HG02870 (cell line): ENCODE results near the gene KANK3.
A peak's percentile ranks its signal among the peaks of the same experiment; 100 is the strongest.
"Not testable (repeated sequence)": the region's sequence is repeated elsewhere in the genome, so short reads cannot be mapped to it uniquely, and the experiment has no call there.

Experiments used
- ATAC-seq: cut with Tn5 transposase; IDR thresholded peaks from one replicate; pipeline ENCODE4 v1.9.1; 2021; ENCODE audit warnings: mild to moderate bottlenecking, moderate library complexity; ENCODE audit not compliant: unreplicated experiment

Gene KANK3

DNA sequence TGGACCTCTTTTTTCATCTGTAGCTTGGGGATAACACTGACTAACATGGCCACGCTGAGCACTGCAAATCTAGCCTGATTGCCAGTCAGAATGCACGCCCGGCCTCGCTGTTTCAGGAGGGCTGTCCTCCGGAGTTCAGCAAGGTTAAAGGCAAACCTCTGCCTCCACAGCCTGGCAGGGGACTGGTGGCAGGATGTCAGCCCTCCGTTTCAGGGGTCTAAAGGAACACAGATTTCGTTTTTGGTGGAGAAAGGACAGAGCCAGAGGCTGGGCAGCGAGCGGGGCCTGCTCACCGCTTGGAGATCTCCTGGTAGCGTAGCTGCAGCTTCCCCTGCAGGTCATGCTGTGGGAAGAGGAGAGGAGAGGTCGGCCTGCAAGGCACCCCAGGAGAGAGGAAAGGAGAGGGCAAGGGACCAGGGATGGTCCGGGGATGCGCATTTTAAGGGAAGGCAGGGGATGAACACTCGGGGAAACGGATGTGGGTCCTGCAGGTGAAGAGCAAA, 22.4 kb downstream of the KANK3 start:
- peak; percentile 27 for ATAC-seq

DNA sequence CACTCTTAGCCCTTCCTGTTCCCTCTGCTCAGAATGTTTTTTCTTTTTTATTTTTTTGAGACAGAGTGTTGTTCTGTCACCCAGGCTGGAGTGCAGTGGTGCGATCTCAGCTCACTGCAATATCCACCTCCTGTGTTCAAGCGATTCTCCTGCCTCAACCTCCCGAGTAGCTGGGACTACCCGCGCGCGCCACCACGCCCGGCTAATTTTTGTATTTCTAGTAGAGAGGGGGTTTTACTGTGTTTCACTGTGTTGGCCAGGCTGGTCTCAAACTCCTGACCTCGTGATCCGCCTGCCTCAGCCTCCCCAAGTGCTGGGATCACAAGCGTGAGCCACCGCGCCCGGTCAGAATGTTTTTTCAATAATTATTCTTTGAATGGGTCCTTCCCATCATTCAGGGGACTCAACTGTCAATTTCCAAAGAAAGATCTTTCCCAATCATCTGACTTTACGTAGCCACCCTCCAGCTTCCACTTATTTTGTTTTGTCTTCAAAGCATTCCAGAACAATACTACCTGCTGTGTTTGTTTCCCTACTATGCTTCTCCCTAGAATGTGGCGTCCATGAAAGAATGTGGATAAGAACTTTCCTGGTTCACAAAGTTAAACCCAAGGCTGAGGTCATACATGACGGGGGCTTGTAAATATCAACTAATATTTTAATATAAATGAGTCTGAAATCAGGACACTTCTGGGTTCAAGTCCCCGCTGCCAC, 23.1 kb downstream of the KANK3 start:
- no peak for ATAC-seq

DNA sequence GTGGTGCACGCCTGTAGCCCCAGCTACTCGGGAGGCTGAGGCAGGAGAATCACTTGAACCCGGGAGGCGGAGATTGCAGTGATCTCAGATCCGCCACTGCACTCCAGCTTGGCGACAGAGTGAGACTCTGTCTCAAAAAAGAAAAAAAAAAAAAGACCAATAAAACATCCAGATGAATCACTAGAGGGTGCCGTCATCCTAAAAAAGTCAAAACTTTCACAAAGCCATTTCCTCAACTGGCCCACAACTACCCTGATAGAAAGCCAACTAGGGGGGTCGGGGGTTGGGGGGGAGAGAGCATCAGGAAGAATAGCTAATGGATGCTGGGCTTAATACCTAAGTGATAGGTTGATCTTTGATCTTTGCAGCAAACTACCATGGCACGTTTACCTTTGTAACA, 24.2 kb downstream of the KANK3 start:
- not testable (repeated sequence) for ATAC-seq

DNA sequence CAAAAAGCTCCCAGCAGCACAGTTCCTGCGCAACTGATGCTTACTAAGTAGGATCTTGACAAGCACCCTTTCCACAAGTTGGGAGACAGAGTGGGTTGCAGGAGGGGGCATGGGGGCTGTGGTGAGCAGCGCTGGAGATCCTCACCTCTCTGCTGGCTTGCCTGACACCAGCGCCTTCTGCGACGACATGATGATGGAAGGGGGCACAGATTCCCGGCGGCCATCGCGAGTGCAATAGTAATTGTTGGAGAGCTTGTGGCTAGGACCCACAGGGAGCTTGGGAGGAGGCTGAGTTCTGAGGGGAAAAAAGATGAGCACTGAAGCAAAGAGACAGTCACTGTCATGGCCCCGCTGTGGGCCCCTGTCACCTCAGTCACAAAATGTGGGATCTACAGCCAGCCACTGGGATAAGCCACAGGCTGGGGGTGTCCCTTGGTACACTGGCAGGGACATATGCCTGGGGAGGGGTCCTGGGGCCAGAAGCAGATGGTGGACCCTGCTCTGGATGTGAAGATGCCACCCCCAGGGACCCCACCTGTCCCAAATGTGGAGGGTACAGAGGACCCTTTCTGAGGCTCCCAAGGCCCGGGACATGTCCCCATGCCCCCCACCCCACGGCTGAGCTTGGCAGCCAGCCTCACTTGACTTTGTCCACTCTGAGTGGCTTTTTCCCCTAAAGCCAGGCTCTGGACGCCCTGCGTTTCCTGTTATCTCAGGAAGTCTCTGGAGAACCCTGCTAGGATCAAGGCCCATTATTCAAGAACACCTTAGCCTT, 26.5 kb downstream of the KANK3 start:
- no peak for ATAC-seq

DNA sequence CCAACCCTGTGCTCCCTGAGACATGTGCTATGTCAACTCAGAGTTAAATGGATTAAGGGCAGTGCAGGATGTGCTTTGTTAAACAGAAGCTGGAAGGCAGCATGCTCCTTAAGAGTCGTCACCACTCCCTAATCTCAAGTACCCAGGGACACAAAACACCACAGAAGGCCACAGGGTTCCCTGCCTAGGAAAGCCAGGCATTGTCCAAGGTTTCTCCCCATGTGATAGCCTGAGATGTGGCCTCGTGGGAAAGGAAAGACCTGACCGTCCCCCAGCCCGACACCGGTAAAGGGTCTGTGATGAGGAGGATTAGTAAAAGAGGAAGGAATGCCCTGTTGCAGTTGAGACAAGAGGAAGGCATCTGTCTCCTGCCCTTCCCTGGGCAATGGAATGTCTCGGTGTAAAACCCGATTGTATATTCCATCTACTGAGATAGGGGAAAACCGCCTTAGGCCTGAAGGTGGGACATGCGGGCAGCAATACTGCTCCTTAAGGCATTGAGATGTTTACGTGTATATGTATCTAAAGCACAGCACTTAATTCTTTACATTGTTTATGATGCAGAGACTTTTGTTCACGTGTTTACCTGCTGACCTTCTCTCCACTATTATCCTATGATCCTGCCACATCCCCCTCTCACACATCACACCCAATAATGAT, 28.0 kb downstream of the KANK3 start:
- ATAC-seq, result not testable (repeated sequence)

DNA sequence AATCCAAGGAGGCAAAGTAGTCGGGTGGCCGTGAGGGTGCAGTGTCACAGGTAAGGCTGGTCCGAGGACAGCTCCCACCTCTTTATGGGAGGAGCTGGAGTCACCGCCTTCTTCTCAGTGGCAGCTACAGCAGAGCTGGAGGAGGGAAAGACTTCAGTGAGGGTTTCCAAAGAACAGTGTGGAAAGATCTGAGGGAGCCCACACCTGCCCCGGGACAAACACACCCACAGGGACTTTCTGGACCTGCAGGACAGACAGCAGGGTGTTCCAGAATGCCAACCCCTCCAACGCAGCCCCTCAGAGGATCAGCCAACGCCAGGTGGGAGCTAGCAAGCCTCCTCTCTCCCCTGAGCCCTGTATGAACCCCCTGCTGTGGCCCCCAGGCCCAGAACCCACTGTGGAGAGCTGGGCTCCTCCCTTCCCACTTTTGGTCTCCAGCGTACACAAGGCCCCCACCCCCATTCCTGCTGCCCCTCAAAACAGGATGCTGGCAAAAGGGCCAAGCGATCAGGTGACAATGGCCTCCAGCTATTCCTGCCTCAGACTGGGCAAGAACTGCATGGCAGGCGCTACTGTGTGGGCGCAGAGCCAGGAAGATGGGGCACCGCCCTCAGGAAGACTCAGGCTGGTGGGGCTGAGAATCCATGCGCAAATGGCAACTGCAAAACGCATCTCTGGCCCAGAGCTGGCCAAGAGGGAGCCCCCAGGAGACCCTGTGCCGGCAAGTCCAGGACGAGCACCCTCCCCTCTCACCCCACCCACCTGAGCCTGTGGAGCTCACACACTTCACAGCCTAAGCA, 31.4 kb downstream of the KANK3 start:
- ATAC-seq, result no peak

DNA sequence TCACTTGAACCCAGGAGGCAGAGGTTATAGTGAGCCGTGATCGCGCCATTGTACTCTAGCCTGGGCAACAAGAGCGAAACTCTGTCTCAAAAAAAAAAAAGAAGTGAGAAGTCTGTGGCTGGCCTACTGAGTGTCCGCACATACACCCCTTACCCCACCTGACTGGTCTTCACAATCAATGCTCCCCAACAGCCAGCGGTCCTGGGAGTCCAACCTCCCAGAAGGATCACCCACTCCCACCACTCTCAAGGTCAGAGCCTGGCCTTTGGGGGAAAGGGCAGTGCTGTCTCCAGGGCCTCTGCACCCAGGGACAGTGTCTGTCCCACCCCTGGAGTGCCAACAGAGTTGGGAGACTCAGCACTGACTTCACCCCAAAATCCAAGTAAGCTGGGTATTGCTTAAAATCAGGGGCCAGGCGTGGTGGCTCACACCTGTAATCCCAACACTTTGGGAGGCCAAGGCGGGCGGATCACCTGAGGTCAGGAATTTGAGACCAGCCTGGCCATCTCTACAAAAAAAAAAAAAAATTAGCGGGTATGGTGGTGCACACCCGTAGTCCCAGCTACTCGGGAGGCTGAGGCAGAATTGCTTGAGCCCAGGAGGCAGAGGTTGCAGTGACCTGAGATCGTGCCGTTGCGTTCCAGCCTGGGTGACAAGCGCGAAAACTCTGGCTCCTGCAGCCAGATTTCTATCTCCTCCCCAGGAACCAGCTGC, 32.6 kb downstream of the KANK3 start:
- no peak for ATAC-seq

DNA sequence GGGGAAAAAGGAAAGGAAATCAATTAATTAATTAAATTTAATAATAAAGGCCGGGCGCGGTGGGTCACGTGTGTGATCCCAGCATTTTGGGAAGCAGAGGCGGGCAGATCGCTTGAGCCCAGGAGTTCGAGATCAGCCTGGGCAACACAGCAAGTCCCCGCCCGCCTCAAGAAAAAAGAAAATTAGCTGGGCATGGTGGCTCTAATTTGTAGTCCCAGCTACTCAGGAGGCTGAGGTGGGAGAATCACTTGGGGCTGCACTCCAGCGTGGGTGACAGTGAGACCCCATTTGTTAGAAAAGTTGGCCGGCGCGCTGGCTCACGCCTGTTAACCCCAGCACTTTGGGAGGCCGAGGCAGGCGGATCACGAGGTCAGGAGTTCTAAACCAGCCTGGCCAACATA, 34.2 kb downstream of the KANK3 start:
- ATAC-seq, result no peak

DNA sequence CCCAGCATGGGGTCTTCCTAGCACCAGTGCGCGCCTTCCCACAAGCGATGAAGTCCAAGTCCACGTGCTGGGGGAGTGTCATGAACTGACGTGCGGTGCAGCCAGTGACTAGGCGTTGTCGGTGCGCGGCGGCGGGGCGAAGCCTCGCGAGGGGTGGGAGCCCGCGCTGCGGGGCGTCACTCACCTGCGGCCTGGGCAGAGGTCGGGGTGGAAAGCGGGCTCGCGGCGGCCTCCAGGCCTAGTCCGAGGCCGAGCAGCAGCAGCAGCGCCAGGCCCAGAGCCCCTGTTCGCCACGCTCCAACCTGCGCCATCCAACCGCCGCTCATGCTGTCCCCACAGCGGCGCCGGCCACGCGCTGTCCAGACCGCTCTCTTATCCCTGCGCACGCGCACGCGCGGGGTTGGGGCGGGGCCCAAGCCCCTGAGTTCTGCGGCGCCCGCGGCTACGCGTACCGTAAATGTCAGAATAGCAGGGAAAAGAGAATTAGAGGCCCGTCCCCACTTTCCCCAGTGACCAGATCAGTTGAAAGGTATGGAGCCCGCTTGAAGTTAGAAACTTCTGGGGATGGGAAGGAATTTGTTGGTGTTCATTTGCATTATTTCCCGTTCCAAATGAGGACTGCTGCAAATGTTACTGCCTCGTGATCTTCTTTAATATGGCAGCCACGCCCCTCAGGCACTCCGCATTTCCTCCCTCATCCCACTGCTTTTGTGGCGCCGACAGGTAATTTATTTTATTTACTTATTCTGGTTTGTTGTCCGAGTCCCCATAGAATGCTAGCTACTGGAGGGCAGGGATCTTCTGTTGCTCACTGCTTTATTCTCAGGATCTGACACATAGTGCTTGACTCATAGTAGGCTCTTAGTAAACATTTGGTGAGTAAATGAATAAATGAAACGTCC, 34.8 kb downstream of the KANK3 start, which contains the start of gene CD320:
TSS of gene CD320 (minus strand) at position 394 of the 902 bp plus-strand sequence. CDS start at position 326, 68 bp downstream.
- ATAC-seq, result peak; percentile 76

DNA sequence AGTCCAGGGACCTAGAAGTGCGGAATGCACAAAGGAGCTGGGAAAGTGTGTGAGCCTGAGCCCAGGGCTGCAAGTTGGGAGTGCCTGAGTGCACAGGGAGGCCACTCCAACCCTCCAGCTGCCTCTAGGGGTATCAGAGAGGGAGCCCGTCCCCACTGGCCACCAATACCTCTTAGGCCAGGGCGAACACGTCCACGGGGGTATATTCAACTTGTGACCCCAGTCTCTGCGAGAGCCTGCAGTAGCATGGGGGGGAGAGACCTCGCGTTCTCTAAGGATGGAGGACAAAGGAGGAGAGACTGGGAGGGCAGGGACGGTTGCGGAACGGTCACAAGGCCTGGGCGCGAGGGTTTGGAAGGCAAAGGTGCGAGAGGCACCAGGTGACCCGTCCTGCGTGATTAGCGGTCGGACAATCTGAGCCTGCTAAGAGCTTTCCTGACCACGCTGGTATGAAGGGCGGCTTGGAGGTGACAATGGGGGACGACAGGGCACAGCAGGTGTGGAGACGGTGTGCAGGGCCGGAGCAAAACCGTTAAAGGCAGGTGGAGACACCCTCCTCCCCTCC, 35.6 kb downstream of the KANK3 start:
- no peak for ATAC-seq

DNA sequence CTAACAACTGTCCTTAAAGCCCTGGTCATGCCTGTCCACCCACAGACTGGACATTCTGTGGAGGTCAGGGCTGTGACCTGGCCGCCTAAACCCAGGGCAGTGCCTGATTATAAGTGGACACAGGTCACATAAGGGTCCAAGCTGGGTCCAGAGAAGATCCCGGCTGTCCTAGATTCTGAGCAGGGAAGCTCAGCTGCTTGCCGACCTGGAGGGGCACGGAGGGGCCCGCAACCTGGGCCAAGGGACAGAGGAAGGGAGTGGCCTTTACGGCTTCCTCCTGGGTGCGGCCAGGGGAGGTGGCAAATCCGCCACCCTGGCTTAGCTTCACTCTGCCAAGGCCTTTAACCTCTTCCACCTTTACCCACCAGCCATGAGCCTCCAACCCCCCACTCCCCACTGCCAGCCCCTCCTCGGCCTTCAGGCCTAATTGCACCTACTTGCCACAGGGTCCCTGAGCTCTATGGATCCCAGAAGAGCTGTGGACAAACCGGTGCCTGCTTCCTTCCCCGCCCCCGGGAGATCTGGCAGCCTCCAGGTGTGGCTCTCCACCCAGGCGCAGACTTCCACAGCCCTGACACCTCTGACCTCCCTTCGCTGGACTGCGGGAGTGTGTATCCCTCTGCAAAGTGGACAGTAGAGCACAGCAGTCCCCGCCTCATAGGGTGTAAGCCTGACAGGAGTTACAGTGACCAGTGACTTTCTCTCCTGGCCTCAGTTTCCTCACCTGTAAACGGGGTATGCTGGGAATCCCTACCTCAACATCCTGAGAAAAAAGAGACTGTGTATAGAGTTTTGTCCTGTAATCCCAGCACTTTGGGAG, 36.6 kb downstream of the KANK3 start:
- ATAC-seq, result no peak

DNA sequence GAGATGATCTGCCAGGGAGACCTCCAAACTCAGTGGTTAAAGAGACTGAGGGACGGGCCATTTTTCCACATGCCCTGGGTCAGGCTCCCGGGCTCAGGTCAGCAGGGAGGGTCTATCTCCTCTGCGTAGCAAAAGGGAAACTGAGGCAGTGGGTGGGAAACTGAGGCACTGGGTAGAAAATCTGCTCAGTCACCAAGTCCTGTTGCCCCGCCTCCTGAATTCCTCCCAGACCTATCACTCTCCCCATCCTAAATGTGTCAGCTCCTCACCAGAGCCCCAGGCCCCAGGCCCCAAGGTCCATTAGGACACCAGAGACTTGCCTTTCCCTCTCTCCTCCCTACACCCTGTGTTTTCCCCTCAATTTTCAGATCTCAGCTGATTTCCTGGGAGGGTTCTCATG, 37.3 kb downstream of the KANK3 start:
- ATAC-seq, result no peak

DNA sequence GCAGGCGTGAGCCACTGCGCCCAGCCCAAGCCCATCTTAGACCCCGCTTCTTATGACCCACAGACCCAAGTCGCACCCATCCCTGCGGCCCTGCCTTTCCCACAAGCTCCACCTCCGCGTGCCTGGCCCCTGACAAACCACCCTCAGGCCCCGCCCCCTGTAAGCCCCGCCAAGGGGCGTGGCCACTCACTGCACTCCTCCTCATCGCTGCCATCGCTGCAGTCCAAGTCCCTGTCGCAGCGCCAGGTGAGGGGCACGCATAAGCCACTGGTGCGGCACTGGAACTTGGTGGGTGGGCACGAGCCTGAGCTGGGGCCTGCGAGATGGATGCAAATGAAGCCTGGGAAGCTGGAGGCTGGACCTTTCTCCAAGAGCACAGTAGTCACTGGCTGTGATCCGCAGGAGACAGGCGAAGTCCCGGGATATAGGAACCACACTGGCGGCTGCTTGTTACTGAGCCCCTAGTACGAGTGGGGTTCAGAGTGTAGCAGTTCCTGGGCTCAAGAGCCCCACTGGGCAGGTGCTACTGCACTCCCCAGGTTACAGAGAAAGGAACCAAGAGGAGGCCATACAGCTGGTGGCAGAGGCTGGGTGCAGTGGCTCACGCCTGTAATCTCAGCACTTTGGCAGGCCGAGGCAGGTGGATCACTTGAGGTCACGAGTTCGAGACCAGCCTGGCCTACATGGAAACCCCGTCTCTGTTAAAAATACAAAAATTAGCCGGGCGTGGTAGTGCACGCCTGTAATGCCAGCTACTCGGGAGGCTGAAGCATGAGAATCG, 38.0 kb downstream of the KANK3 start:
- ATAC-seq, result no peak

DNA sequence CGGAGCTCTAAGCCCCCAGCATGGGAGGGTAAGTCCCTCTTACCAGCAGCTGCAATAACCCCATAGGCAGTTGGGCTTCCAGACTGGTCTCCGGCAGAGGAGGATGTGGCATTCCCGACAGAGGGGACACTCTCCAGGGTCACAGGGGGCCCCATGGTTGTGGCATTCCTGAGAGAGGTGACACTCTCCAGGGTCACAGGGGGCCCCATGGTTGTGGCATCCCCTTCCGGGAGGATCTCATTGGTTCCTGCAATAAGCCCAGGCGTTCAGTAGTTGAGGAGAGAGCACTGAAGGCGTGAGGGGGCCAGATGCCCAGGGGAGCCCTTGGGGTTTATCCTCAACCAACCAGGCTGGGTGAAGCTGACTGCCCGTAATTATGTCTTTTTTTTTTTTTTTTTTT, 40.3 kb downstream of the KANK3 start:
- no peak for ATAC-seq

DNA sequence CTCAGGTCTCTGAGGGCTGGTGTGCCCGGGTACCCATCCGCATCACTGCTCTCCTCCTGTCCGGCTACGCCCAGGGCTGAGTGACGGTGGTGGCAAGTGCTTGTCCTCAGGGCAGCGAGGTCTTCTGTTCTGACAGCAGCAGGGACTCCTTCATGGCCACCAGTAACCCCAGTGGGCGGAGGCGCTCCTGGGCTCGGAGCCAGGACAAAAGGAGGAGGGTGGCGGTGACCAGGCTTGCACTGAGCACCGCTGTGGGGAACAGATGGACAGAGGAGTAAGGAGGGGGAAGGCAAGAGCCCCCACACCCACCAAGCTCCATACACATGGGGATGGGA, 40.7 kb downstream of the KANK3 start:
- ATAC-seq, result no peak

DNA sequence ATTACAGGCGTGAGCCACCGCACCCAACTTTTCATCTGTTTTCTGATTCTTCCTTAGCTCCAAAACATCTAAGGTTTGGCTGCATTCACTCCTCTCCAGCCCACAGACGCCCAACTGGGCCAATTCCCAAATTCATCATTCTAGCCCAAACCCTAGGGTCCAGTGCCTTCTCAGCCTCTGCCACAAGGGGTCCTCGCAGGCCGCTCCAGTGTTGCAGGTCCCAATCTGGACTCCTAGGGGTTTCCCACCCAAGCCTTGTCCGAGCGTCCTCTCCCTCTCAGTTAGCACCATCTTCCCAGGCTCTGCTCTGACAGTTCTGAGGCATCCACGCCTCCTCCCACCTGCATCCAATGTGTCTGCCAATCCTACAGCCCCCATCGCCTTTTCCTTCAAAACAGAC, 51.7 kb downstream of the KANK3 start:
- not testable (repeated sequence) for ATAC-seq

DNA sequence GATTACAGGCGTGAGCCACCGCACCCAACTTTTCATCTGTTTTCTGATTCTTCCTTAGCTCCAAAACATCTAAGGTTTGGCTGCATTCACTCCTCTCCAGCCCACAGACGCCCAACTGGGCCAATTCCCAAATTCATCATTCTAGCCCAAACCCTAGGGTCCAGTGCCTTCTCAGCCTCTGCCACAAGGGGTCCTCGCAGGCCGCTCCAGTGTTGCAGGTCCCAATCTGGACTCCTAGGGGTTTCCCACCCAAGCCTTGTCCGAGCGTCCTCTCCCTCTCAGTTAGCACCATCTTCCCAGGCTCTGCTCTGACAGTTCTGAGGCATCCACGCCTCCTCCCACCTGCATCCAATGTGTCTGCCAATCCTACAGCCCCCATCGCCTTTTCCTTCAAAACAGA, 66.6 kb downstream of the KANK3 start:
- not testable (repeated sequence) for ATAC-seq
